ENCODE data around the gene CDH16.
"Not testable (repeated sequence)": the region's sequence is repeated elsewhere in the genome, so short reads cannot be mapped to it uniquely, and the experiment has no call there.

The CDH16 gene

GRCh38 chr16:66910175-66910940, 8.3 kb downstream of the CDH16 start:
- DNase-seq (ENCODE audit: low read depth in 2 of 2), result no peak

- no peak for DNase-seq (ENCODE audit: low read depth in 2 of 2)
Measured at GRCh38 chr16:66908762-66909559, 9.7 kb downstream of the CDH16 start.

- DNase-seq (ENCODE audit: low read depth in 2 of 2), result no peak
Measured at GRCh38 chr16:66908116-66908515, 10.6 kb downstream of the CDH16 start.

- no peak for DNase-seq (ENCODE audit: low read depth in 2 of 2)
Measured at GRCh38 chr16:66906916-66907836, 11.5 kb downstream of the CDH16 start.

GRCh38 chr16:66905633-66906539, 12.8 kb downstream of the CDH16 start:
- peak in 1 of 2 donors; percentile 25 for DNase-seq (ENCODE audit: low read depth in 2 of 2)

GRCh38 chr16:66904846-66905632, 13.6 kb downstream of the CDH16 start:
- DNase-seq (ENCODE audit: low read depth in 2 of 2), result no peak

- DNase-seq (ENCODE audit: low read depth in 2 of 2), result no peak
Measured at GRCh38 chr16:66904428-66904845, 14.2 kb downstream of the CDH16 start.

- no peak for DNase-seq (ENCODE audit: low read depth in 2 of 2)
Measured at GRCh38 chr16:66903544-66904427, 14.9 kb downstream of the CDH16 start.

GRCh38 chr16:66902648-66903543, 15.8 kb downstream of the CDH16 start:
- DNase-seq (ENCODE audit: low read depth in 2 of 2), result no peak

GRCh38 chr16:66901626-66902025, 17.1 kb downstream of the CDH16 start:
- no peak for DNase-seq (ENCODE audit: low read depth in 2 of 2)

- no peak for DNase-seq (ENCODE audit: low read depth in 2 of 2)
Measured at GRCh38 chr16:66900721-66901441, 17.8 kb downstream of the CDH16 start.

- no peak for DNase-seq (ENCODE audit: low read depth in 2 of 2)
Measured at GRCh38 chr16:66899945-66900710, 18.6 kb downstream of the CDH16 start.

- no peak for DNase-seq (ENCODE audit: low read depth in 2 of 2)
Measured at GRCh38 chr16:66899310-66899944, 19.3 kb downstream of the CDH16 start.

- no peak for DNase-seq (ENCODE audit: low read depth in 2 of 2)
Measured at GRCh38 chr16:66898933-66899309, 19.8 kb downstream of the CDH16 start.

- DNase-seq (ENCODE audit: low read depth in 2 of 2), result no peak
Measured at GRCh38 chr16:66898207-66898606, 20.5 kb downstream of the CDH16 start.

- not testable (repeated sequence) for DNase-seq (ENCODE audit: low read depth in 2 of 2)
Measured at GRCh38 chr16:66896682-66897081, 22.0 kb downstream of the CDH16 start.
